ENCODE data around the gene ST6GALNAC6.

DNA sequence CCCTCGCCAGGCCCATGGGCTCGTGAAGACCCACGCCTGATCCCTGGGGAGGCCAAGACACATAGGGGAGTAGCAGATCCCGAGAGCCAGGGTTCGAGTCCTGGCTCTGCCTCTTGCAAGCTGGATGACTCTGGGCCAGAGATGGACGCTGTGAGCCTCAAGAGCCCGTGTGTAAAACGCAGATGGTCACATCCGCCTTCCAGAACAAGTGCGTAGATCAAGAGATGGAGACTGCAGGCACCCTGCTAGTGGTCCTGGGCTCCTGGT lies 9.2 kb upstream of the ST6GALNAC6 start:
- TF ChIP-seq POLR2AphosphoS5 (IDR thresholded peaks at IDR 0.05; ENCODE audit: low read depth, low read length): no peak
- TF ChIP-seq, protein P1, sequence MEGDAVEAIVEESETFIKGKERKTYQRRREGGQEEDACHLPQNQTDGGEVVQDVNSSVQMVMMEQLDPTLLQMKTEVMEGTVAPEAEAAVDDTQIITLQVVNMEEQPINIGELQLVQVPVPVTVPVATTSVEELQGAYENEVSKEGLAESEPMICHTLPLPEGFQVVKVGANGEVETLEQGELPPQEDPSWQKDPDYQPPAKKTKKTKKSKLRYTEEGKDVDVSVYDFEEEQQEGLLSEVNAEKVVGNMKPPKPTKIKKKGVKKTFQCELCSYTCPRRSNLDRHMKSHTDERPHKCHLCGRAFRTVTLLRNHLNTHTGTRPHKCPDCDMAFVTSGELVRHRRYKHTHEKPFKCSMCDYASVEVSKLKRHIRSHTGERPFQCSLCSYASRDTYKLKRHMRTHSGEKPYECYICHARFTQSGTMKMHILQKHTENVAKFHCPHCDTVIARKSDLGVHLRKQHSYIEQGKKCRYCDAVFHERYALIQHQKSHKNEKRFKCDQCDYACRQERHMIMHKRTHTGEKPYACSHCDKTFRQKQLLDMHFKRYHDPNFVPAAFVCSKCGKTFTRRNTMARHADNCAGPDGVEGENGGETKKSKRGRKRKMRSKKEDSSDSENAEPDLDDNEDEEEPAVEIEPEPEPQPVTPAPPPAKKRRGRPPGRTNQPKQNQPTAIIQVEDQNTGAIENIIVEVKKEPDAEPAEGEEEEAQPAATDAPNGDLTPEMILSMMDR (IDR thresholded peaks at IDR 0.05; ENCODE audit: control extremely low read depth in 1 of 3, insufficient read depth in 1 of 3, low read depth in 1 of 3, low read length in 3 of 3): no peak
- no peak for TF ChIP-seq RAD21 (IDR thresholded peaks at IDR 0.05 in 1 of 2, conservative IDR thresholded peaks at IDR 0.05 in 1 of 2; ENCODE audit: low read depth in 2 of 2, low read length in 2 of 2)
- TF ChIP-seq ZNF274 (IDR thresholded peaks at IDR 0.05; ENCODE audit: borderline replicate concordance, extremely low read depth, low read length): no peak
- TF ChIP-seq TAF1 (IDR thresholded peaks at IDR 0.05; ENCODE audit: low read depth, low read length): no peak
- TF ChIP-seq, protein P2, sequence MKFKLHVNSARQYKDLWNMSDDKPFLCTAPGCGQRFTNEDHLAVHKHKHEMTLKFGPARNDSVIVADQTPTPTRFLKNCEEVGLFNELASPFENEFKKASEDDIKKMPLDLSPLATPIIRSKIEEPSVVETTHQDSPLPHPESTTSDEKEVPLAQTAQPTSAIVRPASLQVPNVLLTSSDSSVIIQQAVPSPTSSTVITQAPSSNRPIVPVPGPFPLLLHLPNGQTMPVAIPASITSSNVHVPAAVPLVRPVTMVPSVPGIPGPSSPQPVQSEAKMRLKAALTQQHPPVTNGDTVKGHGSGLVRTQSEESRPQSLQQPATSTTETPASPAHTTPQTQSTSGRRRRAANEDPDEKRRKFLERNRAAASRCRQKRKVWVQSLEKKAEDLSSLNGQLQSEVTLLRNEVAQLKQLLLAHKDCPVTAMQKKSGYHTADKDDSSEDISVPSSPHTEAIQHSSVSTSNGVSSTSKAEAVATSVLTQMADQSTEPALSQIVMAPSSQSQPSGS (IDR thresholded peaks at IDR 0.05; ENCODE audit: low read length): no peak
- TF ChIP-seq, protein P3, sequence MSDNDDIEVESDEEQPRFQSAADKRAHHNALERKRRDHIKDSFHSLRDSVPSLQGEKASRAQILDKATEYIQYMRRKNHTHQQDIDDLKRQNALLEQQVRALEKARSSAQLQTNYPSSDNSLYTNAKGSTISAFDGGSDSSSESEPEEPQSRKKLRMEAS (IDR thresholded peaks at IDR 0.05): no peak
- no peak for TF ChIP-seq USF2 (IDR thresholded peaks at IDR 0.05; ENCODE audit: low read length)
- no peak for TF ChIP-seq EZH2 (IDR thresholded peaks at IDR 0.05; ENCODE audit: low read depth, low read length, severe bottlenecking)
- no peak for TF ChIP-seq CEBPB (IDR thresholded peaks at IDR 0.05; ENCODE audit: low read depth, low read length)
- TF ChIP-seq SP1 (IDR thresholded peaks at IDR 0.05; ENCODE audit: low read depth, low read length): no peak
- no peak for TF ChIP-seq POLR2A (IDR thresholded peaks at IDR 0.05; ENCODE audit: control extremely low read depth in 1 of 2, low read depth in 2 of 2, low read length in 2 of 2)
